Adrenal gland (tissue), 5 donors: ENCODE data around the gene IPO9.

Experiments used
- CTCF ChIP-seq, 6 experiments: fragments of 450-650 bp in 4 of 6; fragments of 200-600 bp in 2 of 6; sonication (generic) in 1 of 6; IDR thresholded peaks; 1 replicate in 5 of 6; 2 replicates in 1 of 6; pipeline versions ENCODE4 v1.5.1 to v1.8.0; 2016 to 2021; ENCODE audit warnings: antibody characterized with exemption in 6 of 6, mild to moderate bottlenecking in 2 of 6, moderate library complexity in 1 of 6
- POLR2A ChIP-seq, 2 donors: fragments of 450-650 bp; IDR thresholded peaks; one replicate each; pipeline ENCODE4 v1.6.1; 2017; ENCODE audit warnings: antibody characterized with exemption in 2 of 2, mild to moderate bottlenecking in 2 of 2, moderate library complexity in 1 of 2
- donor health status: DM: no; HTN: no; CAD: no.

- TF ChIP-seq CTCF (IDR thresholded peaks at IDR 0.05) (no peak), POLR2A (IDR thresholded peaks at IDR 0.05) (no peak)
Observed at GRCh38 chr1:201810466-201811216, 18.3 kb upstream of the IPO9 start.
